Activated naive CD8-positive, alpha-beta T cell treated with anti-CD3 and anti-CD28 coated beads for 36 hours (primary cell): ENCODE data around the gene GALR1. TPM values are rescaled to one million over a fixed set of nuclear protein-coding genes. Genes with fewer than 3 reads are reported as not detected.
A peak's percentile ranks its signal among the peaks of the same experiment; 100 is the strongest.
"Not testable (repeated sequence)": the region's sequence is repeated elsewhere in the genome, so short reads cannot be mapped to it uniquely, and the experiment has no call there.

Experiments used
- DNase-seq: peaks from one replicate; pipeline ENCODE4 v3.0.0; 2021
- H3K27ac Mint-ChIP-seq: one replicate; pipeline ENCODE4 v1.8.0; 2022; ENCODE audit warnings: mild to moderate bottlenecking, moderate library complexity, mixed read lengths
- H3K27me3 Mint-ChIP-seq: one replicate; pipeline ENCODE4 v1.8.0; 2022; ENCODE audit warnings: mild to moderate bottlenecking, mixed read lengths
- H3K36me3 Mint-ChIP-seq: one replicate; pipeline ENCODE4 v1.8.0; 2021; ENCODE audit warnings: mild to moderate bottlenecking, mixed read lengths
- H3K4me1 Mint-ChIP-seq: one replicate; pipeline ENCODE4 v1.8.0; 2021; ENCODE audit warnings: mixed read lengths
- H3K4me3 Mint-ChIP-seq: one replicate; pipeline ENCODE4 v1.8.0; 2022; ENCODE audit warnings: mild to moderate bottlenecking, moderate library complexity, mixed read lengths
- H3K9me3 Mint-ChIP-seq: one replicate; pipeline ENCODE4 v1.8.0; 2022; ENCODE audit warnings: mixed read lengths
- total RNA-seq, 2 experiments: library from RNA; stranded (reverse); gene quantifications; one replicate each; pipeline ENCODE4 v1.2.3, GENCODE V29; 2021

Gene GALR1
- total RNA-seq, 2 experiments from 2014 or later, result not detected

DNA sequence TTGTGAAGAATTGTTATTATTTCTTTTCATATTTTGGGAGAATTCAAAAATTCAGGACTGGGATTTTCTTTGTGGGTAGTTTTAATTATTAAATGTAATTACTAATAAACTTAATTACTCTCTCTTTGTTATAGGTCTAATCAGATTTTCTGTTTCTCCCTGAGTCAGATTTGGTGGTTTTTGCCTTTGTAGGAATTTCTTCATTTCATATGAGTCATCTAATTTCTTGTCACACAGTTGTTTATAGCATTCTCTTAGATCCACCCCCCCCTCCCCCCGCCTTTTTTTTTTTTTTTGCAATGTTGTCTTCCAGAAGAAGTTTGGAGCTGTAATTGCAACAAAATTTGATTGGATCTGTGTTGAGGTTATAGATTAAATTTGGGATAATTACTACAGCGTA is 26.0 kb upstream of the GALR1 start:
- peaks cover 11% of the 10 kb centered on the region for H3K4me1 Mint-ChIP-seq
- H3K27me3 Mint-ChIP-seq, result peaks cover 4% of the 10 kb centered on the region
- no peak overlapping the region for H3K27ac Mint-ChIP-seq
- no peak overlapping the region for H3K4me3 Mint-ChIP-seq
- no peak for DNase-seq
- no peaks in the 10 kb centered on the region for H3K9me3 Mint-ChIP-seq
- no peaks in the 10 kb centered on the region for H3K36me3 Mint-ChIP-seq

GRCh38 chr18:77230645-77231044 is 19.0 kb upstream of the GALR1 start:
- Mint-ChIP-seq H3K4me3 (no peak overlapping the region), H3K9me3 (peaks cover 2% of the 10 kb centered on the region), H3K27ac (no peak overlapping the region), H3K4me1 (no peaks in the 10 kb centered on the region), H3K27me3 (peaks cover 14% of the 10 kb centered on the region), H3K36me3 (no peaks in the 10 kb centered on the region)
- DNase-seq, result no peak

DNA sequence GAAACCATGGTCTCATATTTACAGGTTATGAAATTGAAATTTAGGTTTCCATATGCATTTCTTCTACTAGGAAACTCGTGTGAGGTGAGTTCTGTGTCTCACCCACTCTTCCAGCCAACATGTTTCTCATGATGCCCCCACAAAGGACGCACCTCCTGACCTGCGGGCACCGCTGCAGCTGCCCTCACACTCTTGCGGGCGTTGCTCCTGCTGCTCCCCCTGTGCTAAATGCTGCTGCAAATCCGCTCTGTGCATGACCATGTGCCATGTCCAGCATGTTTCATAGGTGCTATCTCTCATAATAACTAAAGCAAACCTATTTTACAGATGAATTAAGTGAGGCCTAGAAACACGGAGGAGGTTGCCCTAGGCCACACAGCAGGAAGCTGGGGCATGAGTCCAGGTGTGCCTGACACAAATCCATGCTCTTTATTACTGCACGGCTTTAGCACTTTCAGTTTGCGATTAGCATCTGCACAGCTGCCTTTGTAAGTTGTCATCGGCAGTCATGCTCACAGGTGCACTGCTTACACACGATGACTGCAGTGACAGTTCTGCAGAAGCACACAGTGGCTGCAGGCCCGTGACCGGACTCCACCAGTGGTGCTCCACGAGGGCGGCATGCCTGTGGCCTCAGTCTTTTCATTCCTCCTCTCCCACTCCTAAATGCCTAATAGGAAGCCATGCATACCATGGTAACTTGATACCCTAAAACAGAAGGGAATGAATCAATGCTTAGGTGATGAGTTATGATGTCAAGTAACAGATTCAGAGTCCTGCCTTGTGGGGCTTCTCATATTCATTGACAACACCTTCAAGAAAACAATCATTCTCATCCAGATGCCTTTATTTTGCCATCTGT is 14.9 kb upstream of the GALR1 start:
- no peak for DNase-seq
- H3K9me3 Mint-ChIP-seq, result peaks cover 15% of the 10 kb centered on the region
- H3K4me3 Mint-ChIP-seq, result no peak overlapping the region
- H3K36me3 Mint-ChIP-seq, result peaks cover 1% of the 10 kb centered on the region
- no peaks in the 10 kb centered on the region for H3K4me1 Mint-ChIP-seq
- peaks cover 10% of the 10 kb centered on the region for H3K27me3 Mint-ChIP-seq
- no peak overlapping the region for H3K27ac Mint-ChIP-seq

GRCh38 chr18:77239285-77239684 is 10.4 kb upstream of the GALR1 start:
- DNase-seq, H3K27ac Mint-ChIP-seq, H3K4me3 Mint-ChIP-seq, H3K4me1 Mint-ChIP-seq, H3K27me3 Mint-ChIP-seq, H3K36me3 Mint-ChIP-seq: not testable (repeated sequence)
- peaks cover 21% of the 10 kb centered on the region for H3K9me3 Mint-ChIP-seq

GRCh38 chr18:77248873-77249568 is 627 bp upstream of the GALR1 start:
- Mint-ChIP-seq H3K4me3 (peak overlapping the region; percentile 59), H3K36me3 (peaks cover 1% of the 10 kb centered on the region), H3K27me3 (peaks cover 65% of the 10 kb centered on the region), H3K9me3 (peaks cover 10% of the 10 kb centered on the region), H3K27ac (no peak overlapping the region), H3K4me1 (peaks cover 10% of the 10 kb centered on the region)
- no peak for DNase-seq

DNA sequence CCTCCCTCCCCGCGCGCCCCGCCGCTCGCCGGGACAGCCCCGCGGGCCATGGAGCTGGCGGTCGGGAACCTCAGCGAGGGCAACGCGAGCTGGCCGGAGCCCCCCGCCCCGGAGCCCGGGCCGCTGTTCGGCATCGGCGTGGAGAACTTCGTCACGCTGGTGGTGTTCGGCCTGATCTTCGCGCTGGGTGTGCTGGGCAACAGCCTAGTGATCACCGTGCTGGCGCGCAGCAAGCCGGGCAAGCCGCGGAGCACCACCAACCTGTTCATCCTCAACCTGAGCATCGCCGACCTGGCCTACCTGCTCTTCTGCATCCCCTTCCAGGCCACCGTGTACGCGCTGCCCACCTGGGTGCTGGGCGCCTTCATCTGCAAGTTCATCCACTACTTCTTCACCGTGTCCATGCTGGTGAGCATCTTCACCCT is 865 bp downstream of the GALR1 start:
- peaks cover 74% of the 10 kb centered on the region for H3K27me3 Mint-ChIP-seq
- H3K36me3 Mint-ChIP-seq, result peaks cover 1% of the 10 kb centered on the region
- peak overlapping the region; percentile 60 for H3K4me3 Mint-ChIP-seq
- H3K27ac Mint-ChIP-seq, result no peak overlapping the region
- DNase-seq, result no peak
- H3K4me1 Mint-ChIP-seq, result peaks cover 10% of the 10 kb centered on the region
- H3K9me3 Mint-ChIP-seq, result peaks cover 10% of the 10 kb centered on the region

GRCh38 chr18:77250926-77251729 is 1.5 kb downstream of the GALR1 start:
- peaks cover 74% of the 10 kb centered on the region for H3K27me3 Mint-ChIP-seq
- peaks cover 10% of the 10 kb centered on the region for H3K9me3 Mint-ChIP-seq
- H3K4me3 Mint-ChIP-seq, result peak overlapping the region; percentile 60
- peaks cover 1% of the 10 kb centered on the region for H3K36me3 Mint-ChIP-seq
- H3K27ac Mint-ChIP-seq, result no peak overlapping the region
- H3K4me1 Mint-ChIP-seq, result peaks cover 10% of the 10 kb centered on the region
- no peak for DNase-seq

DNA sequence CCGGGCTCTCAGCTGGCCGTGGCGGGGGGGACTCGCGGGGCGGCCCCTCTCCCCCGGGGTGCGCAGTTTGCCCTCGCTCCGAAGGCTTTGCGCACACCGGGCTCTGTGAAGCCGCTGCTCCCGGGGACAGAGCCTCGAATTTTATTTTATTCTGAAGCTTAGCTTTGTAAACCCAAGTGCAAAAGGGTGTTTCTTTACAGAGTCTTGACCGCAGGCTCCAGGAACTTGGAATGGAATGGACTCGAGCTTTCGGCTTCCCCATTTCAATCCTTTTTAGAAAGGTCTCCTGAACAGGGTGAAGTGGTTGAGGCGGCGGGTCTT is 2.0 kb downstream of the GALR1 start:
- Mint-ChIP-seq H3K27ac (no peak overlapping the region), H3K4me3 (no peak overlapping the region), H3K4me1 (peaks cover 10% of the 10 kb centered on the region), H3K36me3 (peaks cover 1% of the 10 kb centered on the region), H3K9me3 (peaks cover 10% of the 10 kb centered on the region), H3K27me3 (peaks cover 72% of the 10 kb centered on the region)
- no peak for DNase-seq

DNA sequence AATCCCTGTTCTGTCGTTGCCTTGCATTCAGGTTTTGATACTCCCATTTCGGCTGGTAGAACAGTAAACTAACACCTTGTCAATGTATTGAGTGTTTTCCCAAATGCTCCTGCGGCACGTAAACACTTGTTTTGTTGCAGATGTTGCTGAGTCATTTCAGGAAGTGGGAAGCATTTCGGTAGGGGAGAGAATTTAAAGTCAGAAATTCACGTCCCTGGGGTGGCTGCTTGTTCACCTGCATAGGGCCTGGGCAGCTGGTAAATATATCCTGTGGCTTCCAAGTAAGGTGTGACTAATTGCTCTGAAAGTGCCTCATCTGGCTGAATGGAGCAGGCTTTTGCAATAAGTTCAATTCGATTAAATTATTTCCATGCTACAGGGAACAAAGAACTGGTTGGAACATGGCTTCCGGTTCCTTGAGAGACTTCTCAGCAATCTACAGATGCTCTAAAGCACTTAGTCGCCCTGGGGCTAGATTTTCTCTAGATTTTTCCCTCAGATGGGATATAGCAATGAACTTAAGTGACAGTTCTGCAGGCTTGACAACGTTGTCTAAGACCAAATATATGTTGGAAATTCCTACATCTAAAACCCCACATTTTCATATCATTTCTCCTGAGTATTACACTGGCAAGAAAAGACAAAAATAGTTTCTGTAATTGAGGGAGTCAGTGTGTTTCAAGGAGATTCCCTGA is 5.2 kb downstream of the GALR1 start:
- no peak overlapping the region for H3K4me3 Mint-ChIP-seq

GRCh38 chr18:77255426-77256105 is 5.9 kb downstream of the GALR1 start:
- no peaks in the 10 kb centered on the region for H3K36me3 Mint-ChIP-seq
- DNase-seq, result no peak
- peaks cover 44% of the 10 kb centered on the region for H3K27me3 Mint-ChIP-seq
- H3K27ac Mint-ChIP-seq, result no peak overlapping the region
- H3K4me1 Mint-ChIP-seq, result peaks cover 3% of the 10 kb centered on the region
- H3K4me3 Mint-ChIP-seq, result no peak overlapping the region
- H3K9me3 Mint-ChIP-seq, result peaks cover 7% of the 10 kb centered on the region

More for the DNA sequence above, 5.2 kb downstream of the GALR1 start:
- Mint-ChIP-seq H3K4me1 (peaks cover 4% of the 10 kb centered on the region), H3K27me3 (peaks cover 46% of the 10 kb centered on the region), H3K36me3 (no peaks in the 10 kb centered on the region), H3K9me3 (peaks cover 7% of the 10 kb centered on the region), H3K27ac (no peak overlapping the region)
- no peak for DNase-seq

DNA sequence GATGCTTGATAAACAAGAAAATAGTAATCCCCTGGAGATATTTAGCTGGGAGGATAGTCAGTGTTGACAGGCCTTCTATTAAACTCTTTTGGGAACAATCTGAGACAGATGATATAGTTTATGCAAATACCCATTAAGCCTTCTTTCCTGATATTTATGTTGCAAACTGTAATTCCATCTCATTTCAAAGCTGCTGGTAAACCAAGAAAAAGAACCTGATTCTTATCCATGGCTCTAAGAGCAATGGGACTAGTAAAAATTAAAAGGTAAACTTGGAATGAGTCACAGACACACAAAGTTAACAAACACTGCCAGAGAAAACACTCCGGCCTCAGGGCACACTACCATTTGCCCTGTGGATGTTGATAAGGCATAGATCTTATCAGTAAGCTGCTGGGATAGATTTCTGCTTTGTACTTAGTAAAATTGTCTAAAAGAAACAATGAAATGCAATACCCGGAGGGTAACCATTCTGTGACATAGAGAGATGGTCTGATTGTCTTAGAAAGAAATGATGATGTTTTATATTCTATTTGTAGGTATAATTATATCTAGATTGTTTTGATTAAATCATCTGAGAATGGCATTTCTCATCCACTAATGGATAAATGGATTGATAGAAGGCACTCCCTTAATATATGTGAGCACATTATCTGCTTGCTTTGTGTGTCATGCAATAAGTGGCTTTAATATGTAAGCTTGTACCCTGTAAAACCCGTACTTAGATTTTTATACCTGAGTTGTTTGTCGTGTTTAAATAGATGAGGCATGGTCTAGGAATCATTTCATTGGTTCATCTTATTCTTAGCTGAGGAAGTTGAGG is 13.2 kb downstream of the GALR1 start:
- H3K27me3 Mint-ChIP-seq, result no peaks in the 10 kb centered on the region
- H3K27ac Mint-ChIP-seq, result no peak overlapping the region
- no peaks in the 10 kb centered on the region for H3K4me1 Mint-ChIP-seq
- H3K4me3 Mint-ChIP-seq, result no peak overlapping the region
- H3K9me3 Mint-ChIP-seq, result peaks cover 16% of the 10 kb centered on the region
- peaks cover 2% of the 10 kb centered on the region for H3K36me3 Mint-ChIP-seq
- no peak for DNase-seq

- no peak overlapping the region for H3K4me3 Mint-ChIP-seq
- peaks cover 2% of the 10 kb centered on the region for H3K36me3 Mint-ChIP-seq
- DNase-seq, result no peak
- H3K27me3 Mint-ChIP-seq, result peaks cover 1% of the 10 kb centered on the region
- no peak overlapping the region for H3K27ac Mint-ChIP-seq
- H3K4me1 Mint-ChIP-seq, result no peaks in the 10 kb centered on the region
- peaks cover 13% of the 10 kb centered on the region for H3K9me3 Mint-ChIP-seq
Observed at GRCh38 chr18:77263466-77263763, 13.8 kb downstream of the GALR1 start.

DNA sequence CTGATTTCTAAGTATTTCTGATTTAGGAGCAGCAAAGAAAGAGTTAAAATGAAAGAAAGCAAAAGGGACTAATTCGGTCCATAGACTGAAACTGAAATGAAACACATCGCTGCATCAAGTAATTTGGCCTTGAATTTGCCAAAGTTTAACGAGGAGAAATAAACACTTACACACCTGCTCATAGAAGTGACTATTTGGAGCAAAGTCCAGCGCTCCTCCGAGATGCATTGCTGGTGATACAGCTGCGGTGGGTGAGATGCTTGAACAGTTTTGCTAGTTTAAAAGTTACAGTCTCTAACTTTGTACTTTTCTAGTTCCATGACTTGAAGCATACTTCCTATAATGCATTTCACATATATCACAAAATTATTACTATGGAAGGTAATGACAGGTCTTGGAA is 18.3 kb downstream of the GALR1 start:
- peaks cover 18% of the 10 kb centered on the region for H3K27me3 Mint-ChIP-seq

DNA sequence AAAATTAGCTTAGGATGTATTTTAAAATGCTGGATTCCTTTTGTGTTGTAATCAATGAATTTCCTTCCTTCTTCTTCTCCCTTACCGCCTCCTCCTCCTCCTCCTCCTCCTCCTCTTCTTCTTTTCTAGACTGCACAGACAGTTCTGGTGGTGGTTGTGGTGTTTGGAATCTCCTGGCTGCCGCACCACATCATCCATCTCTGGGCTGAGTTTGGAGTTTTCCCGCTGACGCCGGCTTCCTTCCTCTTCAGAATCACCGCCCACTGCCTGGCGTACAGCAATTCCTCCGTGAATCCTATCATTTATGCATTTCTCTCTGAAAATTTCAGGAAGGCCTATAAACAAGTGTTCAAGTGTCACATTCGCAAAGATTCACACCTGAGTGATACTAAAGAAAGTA is 18.8 kb downstream of the GALR1 start:
- Mint-ChIP-seq H3K27ac (no peak overlapping the region), H3K9me3 (peaks cover 9% of the 10 kb centered on the region), H3K4me3 (no peak overlapping the region), H3K27me3 (peaks cover 18% of the 10 kb centered on the region), H3K4me1 (peaks cover 3% of the 10 kb centered on the region), H3K36me3 (peaks cover 2% of the 10 kb centered on the region)
- no peak for DNase-seq

More for the DNA sequence above, 18.3 kb downstream of the GALR1 start:
- no peak for DNase-seq
- Mint-ChIP-seq H3K36me3 (peaks cover 2% of the 10 kb centered on the region), H3K4me3 (no peak overlapping the region), H3K27ac (no peak overlapping the region), H3K9me3 (peaks cover 9% of the 10 kb centered on the region), H3K4me1 (peaks cover 3% of the 10 kb centered on the region)
